OCI-LY3 (cell line): ENCODE results near the gene NARF.

Experiments
- EZH2phosphoT487 ChIP-seq: fragments of 200-600 bp; shearing (Covaris generic); IDR thresholded peaks from 2 replicates; pipeline ENCODE4 v1.6.1; 2018; ENCODE audit warnings: antibody characterized with exemption, mixed run types, low read depth
- TF ChIP-seq, protein P1 (sequence below): fragments of 200-600, 300-600 bp; sonication (generic); IDR thresholded peaks from 2 replicates; pipeline ENCODE4 v1.5.1; 2014; ENCODE audit warnings: antibody characterized with exemption, low read length, low read depth

DNA sequence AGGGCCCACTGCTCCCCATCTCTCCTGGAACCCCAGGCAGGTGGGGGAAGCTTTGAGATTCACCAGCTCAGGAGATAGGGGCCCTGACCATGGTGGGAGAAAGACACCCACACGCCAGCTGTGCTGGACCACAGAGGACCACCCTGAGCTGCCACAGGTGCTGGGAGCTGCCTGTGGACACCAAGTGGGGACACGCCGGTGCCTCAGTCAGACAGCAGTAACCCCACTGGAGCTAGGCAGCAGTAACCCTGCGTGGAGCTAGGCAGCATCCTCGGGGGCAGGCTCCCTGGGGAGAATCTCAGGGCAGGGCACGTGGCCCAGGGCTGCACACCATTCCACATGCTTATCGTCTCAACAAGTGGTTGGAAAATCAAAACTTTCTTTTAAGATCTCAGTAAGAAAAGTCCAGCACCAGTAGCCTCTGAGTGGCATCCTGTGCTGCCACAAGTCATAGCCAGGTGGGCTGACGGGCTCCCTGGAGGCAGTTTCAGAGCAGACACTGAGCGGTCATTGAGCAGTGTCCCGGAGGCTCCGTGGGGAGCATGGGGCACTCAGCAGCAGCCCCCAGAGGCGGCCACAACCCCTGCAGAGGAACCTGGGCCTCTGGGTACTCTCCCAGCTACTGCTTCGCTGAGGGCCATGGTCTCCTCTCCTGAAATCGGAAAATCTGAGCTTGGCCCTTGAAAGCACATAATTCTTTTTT lies 48.4 kb upstream of the NARF start:
- TF ChIP-seq, protein P1, sequence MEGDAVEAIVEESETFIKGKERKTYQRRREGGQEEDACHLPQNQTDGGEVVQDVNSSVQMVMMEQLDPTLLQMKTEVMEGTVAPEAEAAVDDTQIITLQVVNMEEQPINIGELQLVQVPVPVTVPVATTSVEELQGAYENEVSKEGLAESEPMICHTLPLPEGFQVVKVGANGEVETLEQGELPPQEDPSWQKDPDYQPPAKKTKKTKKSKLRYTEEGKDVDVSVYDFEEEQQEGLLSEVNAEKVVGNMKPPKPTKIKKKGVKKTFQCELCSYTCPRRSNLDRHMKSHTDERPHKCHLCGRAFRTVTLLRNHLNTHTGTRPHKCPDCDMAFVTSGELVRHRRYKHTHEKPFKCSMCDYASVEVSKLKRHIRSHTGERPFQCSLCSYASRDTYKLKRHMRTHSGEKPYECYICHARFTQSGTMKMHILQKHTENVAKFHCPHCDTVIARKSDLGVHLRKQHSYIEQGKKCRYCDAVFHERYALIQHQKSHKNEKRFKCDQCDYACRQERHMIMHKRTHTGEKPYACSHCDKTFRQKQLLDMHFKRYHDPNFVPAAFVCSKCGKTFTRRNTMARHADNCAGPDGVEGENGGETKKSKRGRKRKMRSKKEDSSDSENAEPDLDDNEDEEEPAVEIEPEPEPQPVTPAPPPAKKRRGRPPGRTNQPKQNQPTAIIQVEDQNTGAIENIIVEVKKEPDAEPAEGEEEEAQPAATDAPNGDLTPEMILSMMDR = no peak
- TF ChIP-seq EZH2phosphoT487 = no peak
